Measurements from ENCODE around the gene PNPLA7. TPM values are rescaled to one million over a fixed set of nuclear protein-coding genes. Genes with fewer than 3 reads are reported as not detected.

Gene PNPLA7
- total RNA-seq, 4 donors from 2014 or later: 0.61 to 3.4 (median 0.91) TPM

- H3K4me1 ChIP-seq: peaks cover 12 to 35% (median 14%) of the 10 kb centered on the region in 3 donors
- H3K4me3 ChIP-seq: peak overlapping the region in 1 of 4 donors; percentile 14
- WGBS, 2 donors: 78% methylated on average over 13 of the region's 24 CpGs; no CpG with 5 or more reads in 1 of the 2 donors
- H3K27ac ChIP-seq: no peak overlapping the region
- H3K27me3 ChIP-seq: peaks cover 0 to 67% (median 0%) of the 10 kb centered on the region in 4 donors
- no peak for DNase-seq
- no peaks in the 10 kb centered on the region for H3K36me3 ChIP-seq
- intact Hi-C loops (cut with DNase I): loop anchor here (10.0 kb wide), 1 partner anchor 142 kb away; no protein-coding TSS in a partner anchor
- TF ChIP-seq CTCF (IDR thresholded peaks at IDR 0.05) (no peak), POLR2A (IDR thresholded peaks at IDR 0.05) (no peak)
- H3K9me3 ChIP-seq: no peaks in the 10 kb centered on the region
Observed at GRCh38 chr9:137436761-137437600, 113.2 kb downstream of the PNPLA7 start.

DNA sequence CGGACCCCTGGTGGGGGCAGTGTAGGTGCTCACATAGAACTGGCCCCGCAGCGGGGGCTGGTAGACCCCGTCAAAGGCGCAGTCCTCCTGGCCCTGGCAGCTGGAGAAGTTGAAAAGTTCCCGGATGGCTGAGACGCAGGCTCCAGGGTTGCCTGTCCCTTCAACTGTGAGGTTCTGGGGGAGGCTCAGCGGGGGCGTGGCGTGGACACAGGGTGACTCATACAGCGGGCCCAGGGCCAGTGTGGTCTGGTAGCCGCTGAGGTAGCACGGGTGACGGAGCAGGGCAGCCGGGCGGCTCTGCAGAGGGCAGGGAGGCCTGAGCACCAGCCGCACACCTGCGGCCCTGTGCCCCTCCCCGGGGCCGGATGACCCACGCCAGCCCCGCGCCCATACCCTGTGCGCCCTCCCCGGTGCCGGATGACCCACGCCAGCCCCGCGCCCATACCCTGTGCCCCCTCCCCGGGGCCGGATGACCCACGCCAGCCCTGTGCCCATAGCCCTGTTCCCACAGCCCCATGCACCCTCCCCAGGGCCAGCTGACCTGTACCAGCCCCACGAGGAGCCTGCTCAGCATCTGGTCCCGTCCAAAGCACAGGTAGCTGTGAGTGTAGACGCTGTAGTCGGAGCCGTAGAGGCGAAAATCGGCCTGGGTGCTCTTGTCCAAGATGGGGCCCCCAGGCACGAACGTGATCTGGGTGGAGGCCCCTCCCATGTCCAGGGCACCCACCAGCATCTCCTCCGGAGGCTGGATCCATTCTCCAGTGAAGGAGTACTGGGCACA is 114.0 kb downstream of the PNPLA7 start:
- 46 to 67% methylated on average over 3 to 6 of the region's 42 CpGs for WGBS, 2 donors
- Histone ChIP-seq H3K36me3 (no peaks in the 10 kb centered on the region), H3K9me3 (no peaks in the 10 kb centered on the region), H3K4me1 (peaks cover 6 to 27% (median 8%) of the 10 kb centered on the region in 3 donors), H3K27me3 (peaks cover 0 to 58% (median 0%) of the 10 kb centered on the region in 4 donors), H3K4me3 (peak overlapping the region in 1 of 4 donors; percentile 14), H3K27ac (no peak overlapping the region)
- intact Hi-C loops (cut with DNase I): loop anchor here (10.0 kb wide), 1 partner anchor 141 kb away; no protein-coding TSS in a partner anchor
- TF ChIP-seq POLR2A (IDR thresholded peaks at IDR 0.05) (no peak), CTCF (IDR thresholded peaks at IDR 0.05) (no peak)
- no peak for DNase-seq

GRCh38 chr9:137435381-137435891 is 114.8 kb downstream of the PNPLA7 start:
- peaks cover 0 to 62% (median 0%) of the 10 kb centered on the region in 4 donors for H3K27me3 ChIP-seq
- no peak overlapping the region for H3K27ac ChIP-seq
- H3K9me3 ChIP-seq: no peaks in the 10 kb centered on the region
- TF ChIP-seq CTCF (IDR thresholded peaks at IDR 0.05): no peak
- no peak for TF ChIP-seq POLR2A (IDR thresholded peaks at IDR 0.05)
- 67 to 70% methylated on average over 1 to 7 of the region's 20 CpGs for WGBS, 2 donors
- no peak overlapping the region for H3K4me3 ChIP-seq
- no peaks in the 10 kb centered on the region for H3K36me3 ChIP-seq
- H3K4me1 ChIP-seq: peaks cover 6 to 27% (median 7%) of the 10 kb centered on the region in 3 donors
- no peak for DNase-seq
- intact Hi-C loops (cut with DNase I): loop anchor here (10.0 kb wide), 1 partner anchor 141 kb away; no protein-coding TSS in a partner anchor

- peaks cover 0 to 63% (median 0%) of the 10 kb centered on the region in 4 donors for H3K27me3 ChIP-seq
- no peaks in the 10 kb centered on the region for H3K36me3 ChIP-seq
- DNase-seq: no peak
- no peaks in the 10 kb centered on the region for H3K9me3 ChIP-seq
- no peak overlapping the region for H3K4me3 ChIP-seq
- TF ChIP-seq POLR2A (IDR thresholded peaks at IDR 0.05) (no peak), CTCF (IDR thresholded peaks at IDR 0.05) (no peak)
- H3K27ac ChIP-seq: no peak overlapping the region
- WGBS, 2 donors: no CpG with 5 or more reads among the region's 43 CpGs
- peaks cover 6 to 32% (median 7%) of the 10 kb centered on the region in 3 donors for H3K4me1 ChIP-seq
- intact Hi-C loops (cut with DNase I): loop anchor here (10.0 kb wide), 1 partner anchor 140 kb away; no protein-coding TSS in a partner anchor
Observed at GRCh38 chr9:137434498-137435380, 115.5 kb downstream of the PNPLA7 start.
